ENCODE results near the gene EN1.
A peak's percentile ranks its signal among the peaks of the same experiment; 100 is the strongest.

Gene EN1

DNA sequence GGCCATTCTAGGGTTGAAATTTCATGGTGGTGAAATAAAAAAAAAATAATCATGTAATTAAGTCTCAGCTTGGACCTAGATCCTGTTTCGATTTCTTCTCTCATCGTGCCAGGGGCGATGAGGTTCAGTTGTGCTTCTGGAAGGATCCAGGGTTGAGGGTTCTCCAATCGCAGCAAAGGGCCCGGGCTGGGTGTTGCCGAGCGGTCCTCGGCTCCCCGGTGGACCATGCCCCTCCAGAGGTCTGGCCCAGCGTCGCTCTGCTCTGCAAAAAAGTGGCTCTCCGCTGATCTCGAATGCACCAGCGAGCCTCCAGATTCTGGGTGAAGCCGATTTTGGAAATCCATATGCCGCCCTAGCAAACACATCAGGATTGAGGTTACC is 39.0 kb downstream of the EN1 start:
- Histone ChIP-seq H3K4me3 (ENCODE audit: insufficient read depth, low read depth, low read length) (no peak overlapping the region), H3K27me3 (ENCODE audit: control insufficient read depth, insufficient read depth, low read length, poor library complexity, severe bottlenecking) (no peaks in the 10 kb centered on the region), H3K27ac (ENCODE audit: insufficient read depth, low read depth, low read length, poor library complexity, severe bottlenecking) (no peak overlapping the region), H3K4me1 (ENCODE audit: control insufficient read depth, insufficient read depth, low read length) (peaks cover 33% of the 10 kb centered on the region), H3K9me3 (ENCODE audit: control insufficient read depth, low read length) (no peaks in the 10 kb centered on the region), H3K36me3 (ENCODE audit: control insufficient read depth, insufficient read depth, low read length) (no peaks in the 10 kb centered on the region)
- 11% methylated on average over 16 of the region's 16 CpGs for WGBS, 2 experiments

DNA sequence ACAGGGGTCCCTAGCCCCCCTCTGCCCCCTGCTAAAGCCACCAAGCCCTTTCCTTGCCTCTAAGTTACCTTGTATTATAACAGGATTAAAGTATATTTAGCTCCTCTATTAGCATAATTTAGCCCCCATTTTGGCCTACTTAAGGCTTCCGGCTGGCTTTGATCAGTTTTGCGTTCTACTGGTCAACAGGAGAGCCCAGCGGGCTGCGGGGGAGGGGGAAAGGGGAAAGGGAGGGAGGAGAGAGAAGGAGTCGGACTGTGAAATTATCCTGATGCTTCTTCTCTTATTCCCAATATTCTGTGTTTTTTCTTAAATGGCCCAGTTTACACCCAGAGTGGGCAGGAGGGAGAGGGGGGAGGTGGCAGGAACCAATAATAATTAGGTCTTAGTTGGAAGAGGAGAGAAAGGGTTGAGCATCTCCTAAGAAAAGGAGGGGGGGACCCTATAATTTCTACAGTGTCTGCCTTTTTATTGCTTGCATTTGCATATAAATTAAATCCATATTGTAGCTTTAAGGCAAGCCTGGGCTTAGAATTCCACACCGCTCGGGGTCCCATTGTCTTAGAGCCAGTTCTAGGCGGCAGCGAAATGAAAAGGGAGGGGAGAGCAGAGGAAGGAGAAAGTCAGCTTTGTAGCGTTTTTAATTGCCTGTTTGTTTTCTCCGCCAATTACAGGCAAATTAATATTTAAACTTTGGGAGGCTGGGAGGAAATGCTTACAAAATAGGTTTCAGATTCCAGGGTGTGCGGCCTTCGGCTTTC is 39.6 kb downstream of the EN1 start:
- 10 to 17% methylated on average over 13 of the region's 13 CpGs for WGBS, 2 experiments
- H3K4me1 ChIP-seq (ENCODE audit: control insufficient read depth, insufficient read depth, low read length), result peaks cover 27% of the 10 kb centered on the region
- H3K36me3 ChIP-seq (ENCODE audit: control insufficient read depth, insufficient read depth, low read length), result no peaks in the 10 kb centered on the region
- peak overlapping the region; percentile 2 for H3K4me3 ChIP-seq (ENCODE audit: insufficient read depth, low read depth, low read length)
- no peaks in the 10 kb centered on the region for H3K27me3 ChIP-seq (ENCODE audit: control insufficient read depth, insufficient read depth, low read length, poor library complexity, severe bottlenecking)
- peak overlapping the region; percentile 87 for H3K27ac ChIP-seq (ENCODE audit: insufficient read depth, low read depth, low read length, poor library complexity, severe bottlenecking)
- H3K9me3 ChIP-seq (ENCODE audit: control insufficient read depth, low read length), result no peaks in the 10 kb centered on the region

DNA sequence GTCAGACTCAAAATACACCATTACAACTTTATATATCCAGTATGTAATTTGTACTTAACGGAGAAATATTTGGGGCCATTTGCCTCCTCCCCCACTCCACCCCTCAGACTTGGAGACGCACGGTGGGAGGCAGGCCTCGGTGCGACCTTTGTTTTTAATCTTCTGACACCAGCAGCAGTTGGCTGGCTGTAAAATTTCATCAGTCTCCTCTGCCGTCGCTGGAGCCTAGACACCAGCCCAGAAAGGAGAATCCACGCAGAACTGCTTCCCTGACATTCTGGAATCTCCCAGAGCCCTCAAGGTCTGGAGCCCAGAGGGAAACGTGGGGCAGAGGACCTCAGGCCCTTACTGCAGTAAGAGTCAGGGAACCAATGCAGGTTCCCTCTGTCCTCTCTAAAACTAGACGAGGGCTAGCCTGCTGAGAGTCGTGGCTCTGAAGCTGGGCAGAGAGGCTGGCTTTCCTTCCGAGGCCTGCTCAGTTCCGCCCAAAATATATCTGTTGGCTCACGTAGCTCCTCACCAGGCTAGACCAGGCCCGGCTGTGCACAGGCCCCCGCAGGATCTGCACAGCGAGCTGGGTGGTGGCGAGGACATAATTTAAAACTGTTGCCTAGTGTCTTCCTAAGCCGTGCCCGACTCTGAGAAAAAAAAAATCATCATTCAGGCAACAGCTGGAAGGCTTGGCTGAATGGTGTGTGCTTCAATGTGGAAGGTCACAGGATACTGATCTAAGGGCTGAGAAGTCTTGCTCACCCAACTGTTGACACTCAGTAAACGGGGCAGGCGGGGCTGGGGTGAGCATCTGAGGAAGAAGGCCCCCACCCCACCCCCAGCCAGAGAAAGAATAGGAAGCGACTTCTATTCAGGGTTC is 40.4 kb downstream of the EN1 start:
- WGBS, 2 experiments, result 16% methylated on average over 23 of the region's 23 CpGs
- H3K9me3 ChIP-seq (ENCODE audit: control insufficient read depth, low read length), result no peaks in the 10 kb centered on the region
- peak overlapping the region; percentile 2 for H3K4me3 ChIP-seq (ENCODE audit: insufficient read depth, low read depth, low read length)
- H3K27ac ChIP-seq (ENCODE audit: insufficient read depth, low read depth, low read length, poor library complexity, severe bottlenecking), result peak overlapping the region; percentile 87
- peaks cover 23% of the 10 kb centered on the region for H3K4me1 ChIP-seq (ENCODE audit: control insufficient read depth, insufficient read depth, low read length)
- no peaks in the 10 kb centered on the region for H3K27me3 ChIP-seq (ENCODE audit: control insufficient read depth, insufficient read depth, low read length, poor library complexity, severe bottlenecking)
- H3K36me3 ChIP-seq (ENCODE audit: control insufficient read depth, insufficient read depth, low read length), result no peaks in the 10 kb centered on the region

DNA sequence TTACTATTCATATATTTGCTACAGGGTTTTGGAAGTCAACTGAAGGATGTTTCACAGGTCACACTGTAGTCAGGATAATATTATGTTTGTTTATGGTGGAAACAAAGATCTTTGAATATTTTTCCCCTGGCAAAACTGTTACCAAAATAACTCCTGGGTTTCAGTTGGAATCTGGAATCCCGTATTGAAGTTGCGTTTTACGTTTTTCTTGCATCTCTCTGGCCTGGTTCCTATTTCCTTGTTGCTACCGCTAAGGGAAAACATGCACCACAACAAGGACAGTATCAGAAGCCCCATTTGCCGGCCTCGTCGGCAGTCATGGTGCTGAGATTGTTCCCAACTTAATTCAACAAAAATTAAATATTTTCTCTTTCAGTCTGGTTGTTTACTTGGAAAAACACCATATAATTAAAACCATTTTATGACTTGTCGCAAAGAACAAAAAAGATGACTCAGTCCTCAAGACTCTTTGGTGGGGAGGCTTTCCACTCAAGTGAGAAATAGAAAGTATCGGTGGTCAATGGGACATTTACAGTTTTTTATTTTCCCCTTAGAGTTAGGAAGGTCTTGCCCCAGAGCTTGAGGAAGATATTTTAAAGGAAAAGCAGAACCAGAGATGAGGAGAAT is 42.3 kb downstream of the EN1 start:
- 90 to 91% methylated on average over 9 of the region's 9 CpGs for WGBS, 2 experiments
- H3K9me3 ChIP-seq (ENCODE audit: control insufficient read depth, low read length), result no peaks in the 10 kb centered on the region
- H3K4me1 ChIP-seq (ENCODE audit: control insufficient read depth, insufficient read depth, low read length), result peaks cover 23% of the 10 kb centered on the region
- no peak overlapping the region for H3K4me3 ChIP-seq (ENCODE audit: insufficient read depth, low read depth, low read length)
- H3K27me3 ChIP-seq (ENCODE audit: control insufficient read depth, insufficient read depth, low read length, poor library complexity, severe bottlenecking), result no peaks in the 10 kb centered on the region
- H3K36me3 ChIP-seq (ENCODE audit: control insufficient read depth, insufficient read depth, low read length), result no peaks in the 10 kb centered on the region
- no peak overlapping the region for H3K27ac ChIP-seq (ENCODE audit: insufficient read depth, low read depth, low read length, poor library complexity, severe bottlenecking)

DNA sequence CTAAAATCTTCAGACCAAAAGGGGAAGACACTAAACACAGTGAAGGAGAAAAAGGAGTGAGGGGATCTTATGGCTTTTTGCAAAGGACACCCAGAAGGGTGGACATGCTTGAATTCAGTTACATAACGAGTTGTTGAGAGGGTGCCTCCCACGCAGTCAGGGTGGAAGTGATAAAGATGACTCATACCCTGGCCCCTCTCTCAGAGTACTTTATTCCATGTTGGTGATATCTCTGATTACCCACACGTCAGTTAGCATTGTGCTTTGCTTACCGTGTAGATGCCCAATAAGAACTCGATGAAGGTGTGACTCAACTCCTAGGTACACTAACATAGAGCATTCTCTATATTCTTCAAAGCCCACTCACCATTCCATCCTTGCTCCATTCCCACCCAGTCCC is 44.4 kb downstream of the EN1 start:
- Histone ChIP-seq H3K27me3 (ENCODE audit: control insufficient read depth, insufficient read depth, low read length, poor library complexity, severe bottlenecking) (no peaks in the 10 kb centered on the region), H3K36me3 (ENCODE audit: control insufficient read depth, insufficient read depth, low read length) (no peaks in the 10 kb centered on the region), H3K27ac (ENCODE audit: insufficient read depth, low read depth, low read length, poor library complexity, severe bottlenecking) (no peak overlapping the region), H3K9me3 (ENCODE audit: control insufficient read depth, low read length) (no peaks in the 10 kb centered on the region), H3K4me3 (ENCODE audit: insufficient read depth, low read depth, low read length) (no peak overlapping the region), H3K4me1 (ENCODE audit: control insufficient read depth, insufficient read depth, low read length) (peaks cover 20% of the 10 kb centered on the region)
- WGBS, 2 experiments, result 90 to 91% methylated on average over 5 of the region's 5 CpGs

DNA sequence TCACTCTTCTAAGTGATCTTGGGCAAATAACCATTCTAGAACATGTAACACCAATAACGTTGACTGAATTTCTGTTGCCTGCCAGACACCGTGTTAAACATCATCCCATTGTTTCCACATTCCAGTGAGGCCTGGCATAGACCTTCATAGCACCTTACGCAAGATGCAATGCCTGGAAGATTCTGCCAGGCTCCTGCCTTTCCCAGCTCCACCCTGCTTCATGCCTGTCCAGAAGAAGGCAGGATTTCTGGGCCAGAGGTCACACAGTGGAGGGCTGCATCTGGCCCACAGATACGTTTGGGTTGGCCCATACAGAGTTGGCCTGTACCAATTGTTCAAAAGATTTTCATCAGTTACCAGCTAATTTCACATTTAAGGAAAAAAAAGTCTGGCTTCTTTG is 46.3 kb downstream of the EN1 start:
- 92 to 94% methylated on average over 4 of the region's 4 CpGs for WGBS, 2 experiments
- no peaks in the 10 kb centered on the region for H3K27me3 ChIP-seq (ENCODE audit: control insufficient read depth, insufficient read depth, low read length, poor library complexity, severe bottlenecking)
- H3K4me1 ChIP-seq (ENCODE audit: control insufficient read depth, insufficient read depth, low read length), result peaks cover 2% of the 10 kb centered on the region
- no peak overlapping the region for H3K27ac ChIP-seq (ENCODE audit: insufficient read depth, low read depth, low read length, poor library complexity, severe bottlenecking)
- no peaks in the 10 kb centered on the region for H3K9me3 ChIP-seq (ENCODE audit: control insufficient read depth, low read length)
- H3K36me3 ChIP-seq (ENCODE audit: control insufficient read depth, insufficient read depth, low read length), result no peaks in the 10 kb centered on the region
- no peak overlapping the region for H3K4me3 ChIP-seq (ENCODE audit: insufficient read depth, low read depth, low read length)

GRCh38 chr2:118800736-118801135 is 46.7 kb downstream of the EN1 start:
- Histone ChIP-seq H3K4me3 (ENCODE audit: insufficient read depth, low read depth, low read length) (no peak overlapping the region), H3K27me3 (ENCODE audit: control insufficient read depth, insufficient read depth, low read length, poor library complexity, severe bottlenecking) (no peaks in the 10 kb centered on the region), H3K27ac (ENCODE audit: insufficient read depth, low read depth, low read length, poor library complexity, severe bottlenecking) (no peak overlapping the region), H3K9me3 (ENCODE audit: control insufficient read depth, low read length) (no peaks in the 10 kb centered on the region), H3K4me1 (ENCODE audit: control insufficient read depth, insufficient read depth, low read length) (no peaks in the 10 kb centered on the region), H3K36me3 (ENCODE audit: control insufficient read depth, insufficient read depth, low read length) (no peaks in the 10 kb centered on the region)
- WGBS, 2 experiments, result 92 to 94% methylated on average over 4 of the region's 4 CpGs

DNA sequence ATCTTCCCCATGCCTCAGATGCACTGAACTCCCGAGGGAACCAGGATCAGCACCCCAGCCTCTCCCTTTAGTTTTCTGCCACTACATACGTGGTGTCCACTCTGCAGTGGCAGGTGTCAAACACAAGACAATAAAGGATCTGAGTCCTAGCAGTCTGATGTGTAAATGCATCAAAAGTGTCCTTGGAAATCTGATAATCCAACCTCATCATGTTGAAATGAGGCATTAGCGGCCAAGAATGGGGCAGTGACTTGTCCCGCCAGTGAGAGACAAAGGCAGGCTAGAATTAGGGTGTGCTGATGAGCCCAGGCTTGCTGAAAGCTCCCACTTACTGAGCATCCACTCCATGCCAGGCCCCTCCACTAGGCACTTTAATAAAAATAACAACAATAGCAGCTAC is 52.9 kb downstream of the EN1 start:
- no peaks in the 10 kb centered on the region for H3K27me3 ChIP-seq (ENCODE audit: control insufficient read depth, insufficient read depth, low read length, poor library complexity, severe bottlenecking)
- no peak overlapping the region for H3K27ac ChIP-seq (ENCODE audit: insufficient read depth, low read depth, low read length, poor library complexity, severe bottlenecking)
- no peaks in the 10 kb centered on the region for H3K4me1 ChIP-seq (ENCODE audit: control insufficient read depth, insufficient read depth, low read length)
- no peaks in the 10 kb centered on the region for H3K9me3 ChIP-seq (ENCODE audit: control insufficient read depth, low read length)
- H3K4me3 ChIP-seq (ENCODE audit: insufficient read depth, low read depth, low read length), result no peak overlapping the region
- 92 to 93% methylated on average over 4 of the region's 4 CpGs for WGBS, 2 experiments
- no peaks in the 10 kb centered on the region for H3K36me3 ChIP-seq (ENCODE audit: control insufficient read depth, insufficient read depth, low read length)
